Thoracic aorta (tissue), 2 donors: ENCODE measurements around the gene UCK1. TPM values are rescaled to one million over a fixed set of nuclear protein-coding genes. Genes with fewer than 3 reads are reported as not detected.

Experiments used
- ATAC-seq: fragments of 150-250 bp; one replicate; pipeline ENCODE4 v1.8.0; 2017; ENCODE audit warnings: low read depth; ENCODE audit not compliant: insufficient number of reproducible peaks, low FRiP score
- DNase-seq: peaks from one replicate; pipeline ENCODE4 v3.0.0-alpha.2; 2020; ENCODE audit warnings: low spot score
- H3K27ac ChIP-seq, 2 donors: fragments of 200-600 bp; sonication (generic); 1 replicate in 1 of 2; 2 replicates in 1 of 2; pipeline ENCODE4 v1.5.1; 2016; ENCODE audit warnings: mild to moderate bottlenecking in 2 of 2, moderate library complexity in 2 of 2
- H3K27me3 ChIP-seq: fragments of 200-600 bp; sonication (generic); replicated peaks from 2 replicates; pipeline ENCODE4 v1.6.0; 2016; ENCODE audit warnings: mild to moderate bottlenecking; ENCODE audit not compliant: insufficient read depth
- H3K36me3 ChIP-seq: fragments of 200-600 bp; sonication (generic); one replicate; pipeline ENCODE4 v1.5.1; 2016
- H3K4me1 ChIP-seq, 2 donors: fragments of 200-600 bp; sonication (generic); 1 replicate in 1 of 2; 2 replicates in 1 of 2; pipeline versions ENCODE4 v1.5.1 to v1.6.0; 2016; ENCODE audit warnings: low read depth in 2 of 2, mild to moderate bottlenecking in 1 of 2; ENCODE audit not compliant: control insufficient read depth in 1 of 2
- H3K4me3 ChIP-seq: fragments of 200-600 bp; sonication (generic); 2 replicates; pipeline ENCODE4 v1.5.1; 2016; ENCODE audit warnings: mild to moderate bottlenecking
- H3K9me3 ChIP-seq: fragments of 200-600 bp; sonication (generic); 2 replicates; pipeline ENCODE4 v1.5.1; 2016
- CTCF ChIP-seq: fragments of 200-600 bp; sonication (generic); IDR thresholded peaks from one replicate; pipeline ENCODE4 v1.5.1; 2019; ENCODE audit warnings: antibody characterized with exemption
- total RNA-seq, 2 donors: library from RNA; depleted of rRNA; stranded (reverse); fragments of >200 nt; gene quantifications; one replicate each; pipeline versions ENCODE4 v1.1.0 to v1.2.3, GENCODE V29; 2016

Gene UCK1
- total RNA-seq, 2 donors from 2014 or later, result 25.5 to 39.1 TPM

DNA sequence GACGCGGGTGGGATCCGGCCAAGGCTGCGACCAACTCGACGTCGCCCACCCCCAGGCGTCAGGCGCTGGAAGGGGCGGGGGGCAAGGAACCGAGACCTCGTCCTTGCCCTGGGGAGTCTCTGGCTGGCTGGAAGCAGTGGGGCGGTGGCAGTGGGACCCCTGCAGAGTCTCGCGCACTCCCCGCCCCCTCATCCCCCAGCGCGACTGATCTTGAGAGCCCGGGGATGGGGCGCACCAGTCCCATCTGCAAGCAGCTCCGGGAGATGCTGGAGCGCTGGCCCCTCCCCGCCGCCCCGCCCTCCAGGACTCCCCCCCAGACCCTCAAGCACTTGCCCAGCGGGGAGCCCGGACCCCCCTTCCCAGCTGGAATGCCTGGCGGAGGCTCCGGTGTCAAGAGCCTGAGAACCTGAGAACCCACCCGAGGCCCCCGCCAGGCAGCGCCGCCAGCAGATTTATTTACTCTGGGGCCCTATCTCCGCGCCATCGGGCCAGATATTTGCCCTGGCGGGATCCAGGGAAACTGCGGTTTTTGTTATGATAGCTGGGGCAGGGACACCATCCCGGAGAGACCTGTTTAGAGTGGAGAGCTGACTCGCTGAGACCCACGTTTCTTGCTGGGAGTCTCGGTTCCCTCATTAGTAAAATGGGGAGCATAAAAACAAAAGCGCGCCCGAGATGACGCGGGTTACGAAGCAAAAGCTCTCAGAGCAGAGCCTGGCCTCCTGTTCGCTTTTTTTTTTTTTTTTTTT, 15.4 kb upstream of the UCK1 start:
- Histone ChIP-seq H3K9me3 (peaks cover 21% of the 10 kb centered on the region), H3K27me3 (peaks cover 8% of the 10 kb centered on the region), H3K4me3 (peak overlapping the region; percentile 67), H3K4me1 (peaks cover 9 to 17% of the 10 kb centered on the region in 2 donors), H3K36me3 (no peaks in the 10 kb centered on the region), H3K27ac (no peak overlapping the region)
- DNase-seq (no peak), ATAC-seq (no peak)
- TF ChIP-seq CTCF, result peak; percentile 9

DNA sequence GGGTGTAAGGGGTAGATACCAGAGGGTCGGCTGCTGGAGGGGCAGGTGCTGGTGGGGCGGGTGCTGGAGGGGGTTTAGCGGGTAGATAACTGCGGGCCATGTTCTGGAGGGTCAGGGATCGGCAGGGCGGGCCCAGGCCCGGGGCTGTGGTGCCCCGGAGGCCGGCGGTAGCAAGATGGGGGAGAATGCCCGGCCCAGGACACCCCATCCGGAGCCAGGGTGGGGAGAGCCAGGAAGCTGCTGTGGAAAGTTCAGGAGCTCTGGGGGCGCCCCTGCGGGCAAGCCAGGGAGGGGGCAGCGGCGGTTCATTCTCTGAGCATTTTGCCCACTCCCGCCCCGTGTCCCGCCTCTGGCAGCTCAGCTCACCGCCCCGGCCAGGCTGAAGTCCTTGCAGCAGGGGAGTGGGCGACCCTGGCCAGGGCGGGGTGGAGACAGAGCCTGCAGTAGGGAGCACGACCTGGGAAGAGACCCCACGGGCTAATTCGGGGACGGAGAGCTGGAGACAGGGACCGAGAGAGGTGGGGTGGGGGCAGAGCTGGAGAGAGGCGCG, 14.8 kb upstream of the UCK1 start:
- TF ChIP-seq CTCF, result no peak
- H3K27me3 ChIP-seq, result peaks cover 8% of the 10 kb centered on the region
- peaks cover 9 to 17% of the 10 kb centered on the region in 2 donors for H3K4me1 ChIP-seq
- ATAC-seq (no peak), DNase-seq (no peak)
- peaks cover 21% of the 10 kb centered on the region for H3K9me3 ChIP-seq
- H3K36me3 ChIP-seq, result no peaks in the 10 kb centered on the region
- no peak overlapping the region for H3K27ac ChIP-seq
- peak overlapping the region; percentile 67 for H3K4me3 ChIP-seq

- no peak within 1 kb of the TSS for H3K27ac ChIP-seq
- no peaks in the 10 kb centered on the region for H3K36me3 ChIP-seq
- peaks cover 9 to 17% of the 10 kb centered on the region in 2 donors for H3K4me1 ChIP-seq
- H3K9me3 ChIP-seq, result peaks cover 21% of the 10 kb centered on the region
- no peak for ATAC-seq
- no peak for DNase-seq
- H3K27me3 ChIP-seq, result peaks cover 8% of the 10 kb centered on the region
- peak within 1 kb of the TSS; percentile 67 for H3K4me3 ChIP-seq
- no peak for TF ChIP-seq CTCF
Measured at GRCh38 chr9:131545003-131545785, 14.1 kb upstream of the UCK1 start, which contains the start of gene PRRT1B. PRRT1B (plus strand) TSS chr9:131545523; CDS start chr9:131545616, 93 bp downstream.

DNA sequence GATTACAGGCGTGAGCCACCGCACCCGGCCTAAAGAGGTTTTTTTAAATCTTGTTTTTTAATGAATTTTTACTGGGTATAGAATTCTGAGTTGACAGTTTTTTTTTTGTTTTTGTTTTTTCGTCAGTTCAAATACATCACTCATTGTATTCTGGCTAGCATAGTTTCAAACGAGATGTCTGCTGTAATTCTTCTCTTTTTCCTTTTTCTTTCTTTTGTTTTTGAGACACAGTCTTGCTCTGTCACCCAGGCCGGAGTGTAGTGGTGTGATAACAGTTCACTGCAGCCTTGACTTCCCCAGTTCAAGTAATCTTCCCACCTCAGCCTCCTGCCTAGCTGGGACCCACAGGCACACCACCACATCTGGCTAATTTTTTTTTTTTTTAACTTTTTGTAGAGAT, 12.1 kb upstream of the UCK1 start:
- Histone ChIP-seq H3K4me1 (peaks cover 9 to 17% of the 10 kb centered on the region in 2 donors), H3K4me3 (no peak overlapping the region), H3K36me3 (no peaks in the 10 kb centered on the region), H3K27ac (no peak overlapping the region), H3K27me3 (peaks cover 8% of the 10 kb centered on the region), H3K9me3 (peaks cover 21% of the 10 kb centered on the region)
- DNase-seq (no peak), ATAC-seq (no peak)
- TF ChIP-seq CTCF, result no peak
